H9 (cell line): ENCODE data around the gene COLQ. TPM values are rescaled to one million over a fixed set of nuclear protein-coding genes. Genes with fewer than 3 reads are reported as not detected.

Experiments
- DNase-seq: peaks from one replicate; pipeline ENCODE4 v3.0.0-alpha.2; 2017
- H2AFZ ChIP-seq: one replicate; pipeline ENCODE4 v1.6.1; 2013; ENCODE audit warnings: mild to moderate bottlenecking, low read length, control low read depth, moderate library complexity
- H2AK5ac ChIP-seq: 2 replicates; pipeline ENCODE4 v1.6.1; 2013; ENCODE audit warnings: low read length, control low read depth, mixed read lengths; ENCODE audit not compliant: insufficient read length
- H2BK120ac ChIP-seq: one replicate; pipeline ENCODE4 v1.6.1; 2013; ENCODE audit warnings: low read depth, mild to moderate bottlenecking, low read length, control low read depth, inconsistent platforms; ENCODE audit not compliant: poor library complexity, severe bottlenecking
- H2BK12ac ChIP-seq: 2 replicates; pipeline ENCODE4 v1.6.1; 2013; ENCODE audit warnings: low read length, control low read depth, mixed read lengths, low read depth; ENCODE audit not compliant: insufficient read length
- H2BK15ac ChIP-seq: 2 replicates; pipeline ENCODE4 v1.6.1; 2013; ENCODE audit warnings: low read depth, low read length, control low read depth
- H2BK20ac ChIP-seq: one replicate; pipeline ENCODE4 v1.6.1; 2013; ENCODE audit warnings: low read depth, mild to moderate bottlenecking, low read length, control low read depth, inconsistent platforms; ENCODE audit not compliant: poor library complexity, severe bottlenecking
- H2BK5ac ChIP-seq: 2 replicates; pipeline ENCODE4 v1.6.1; 2013; ENCODE audit warnings: low read length, control low read depth, mixed read lengths; ENCODE audit not compliant: insufficient read length
- H3K14ac ChIP-seq: 2 replicates; pipeline ENCODE4 v1.6.1; 2013; ENCODE audit warnings: low read length, control low read depth; ENCODE audit not compliant: insufficient read depth
- H3K18ac ChIP-seq: 2 replicates; pipeline ENCODE4 v1.6.1; 2013; ENCODE audit warnings: low read depth, mild to moderate bottlenecking, mixed read lengths, low read length, control low read depth; ENCODE audit not compliant: insufficient read length
- H3K23ac ChIP-seq: 2 replicates; pipeline ENCODE4 v1.6.1; 2013; ENCODE audit warnings: low read length, control low read depth, mixed read lengths, low read depth; ENCODE audit not compliant: insufficient read length
- H3K23me2 ChIP-seq: 2 replicates; pipeline ENCODE4 v1.6.1; 2013; ENCODE audit warnings: low read depth, mild to moderate bottlenecking, mixed read lengths, low read length, control low read depth; ENCODE audit not compliant: insufficient read length, poor library complexity, severe bottlenecking
- H3K27ac ChIP-seq: 2 replicates; pipeline ENCODE4 v1.5.1; 2013; ENCODE audit warnings: low read length, control low read depth, mixed read lengths, low read depth; ENCODE audit not compliant: insufficient read length
- H3K27me3 ChIP-seq: 2 replicates; pipeline ENCODE4 v1.6.1; 2013; ENCODE audit warnings: low read length, control low read depth, inconsistent platforms; ENCODE audit not compliant: insufficient read depth
- H3K4ac ChIP-seq: 2 replicates; pipeline ENCODE4 v1.6.1; 2013; ENCODE audit warnings: low read depth, mild to moderate bottlenecking, control low read depth, inconsistent platforms, low read length, moderate library complexity
- H3K4me1 ChIP-seq: 2 replicates; pipeline ENCODE4 v1.6.1; 2013; ENCODE audit warnings: low read length, control low read depth, inconsistent platforms; ENCODE audit not compliant: insufficient read depth
- H3K4me2 ChIP-seq: 2 replicates; pipeline ENCODE4 v1.6.1; 2013; ENCODE audit warnings: low read length, control low read depth, mixed read lengths; ENCODE audit not compliant: insufficient read length, insufficient read depth
- H3K56ac ChIP-seq: 2 replicates; pipeline ENCODE4 v1.6.1; 2013; ENCODE audit warnings: low read depth, mild to moderate bottlenecking, mixed read lengths, low read length, control low read depth; ENCODE audit not compliant: insufficient read length
- H3K79me1 ChIP-seq: 2 replicates; pipeline ENCODE4 v1.6.1; 2013; ENCODE audit warnings: low read depth, mild to moderate bottlenecking, moderate library complexity, low read length, control low read depth, inconsistent platforms; ENCODE audit not compliant: insufficient read depth, poor library complexity, severe bottlenecking
- H3K79me2 ChIP-seq: 2 replicates; pipeline ENCODE4 v1.6.1; 2013; ENCODE audit warnings: low read length, control low read depth, inconsistent platforms; ENCODE audit not compliant: insufficient read depth
- H3K9ac ChIP-seq: 2 replicates; pipeline ENCODE4 v1.6.1; 2013; ENCODE audit warnings: low read length, control low read depth, mixed read lengths; ENCODE audit not compliant: insufficient read length; ENCODE audit errors: extremely low read depth
- H3K9me3 ChIP-seq: one replicate; pipeline ENCODE4 v1.6.1; 2013; ENCODE audit warnings: low read depth, low read length, inconsistent platforms; ENCODE audit not compliant: control insufficient read depth
- H3T11ph ChIP-seq: one replicate; pipeline ENCODE4 v1.6.1; 2013; ENCODE audit warnings: mild to moderate bottlenecking, low read length, control low read depth, inconsistent platforms
- H4K20me1 ChIP-seq: one replicate; pipeline ENCODE4 v1.6.1; 2013; ENCODE audit not compliant: control insufficient read depth, insufficient read length, insufficient read depth
- H4K5ac ChIP-seq: 2 replicates; pipeline ENCODE4 v1.6.1; 2013; ENCODE audit warnings: low read depth, mild to moderate bottlenecking, mixed read lengths, low read length, control low read depth; ENCODE audit not compliant: insufficient read length
- H4K8ac ChIP-seq: replicated peaks from 2 replicates; pipeline ENCODE4 v1.6.1; 2013; ENCODE audit warnings: low read length, control low read depth, mixed read lengths, low read depth; ENCODE audit not compliant: insufficient read length
- H4K91ac ChIP-seq: 2 replicates; pipeline ENCODE4 v1.6.1; 2013; ENCODE audit warnings: low read depth, mild to moderate bottlenecking, moderate library complexity, mixed read lengths, low read length, control low read depth; ENCODE audit not compliant: insufficient read length
- H3K27ac Mint-ChIP-seq, 3 experiments: 2 replicates in 2 of 3; 3 replicates in 1 of 3; pipeline ENCODE4 v1.8.0; 2020 to 2021; ENCODE audit warnings: mixed read lengths in 3 of 3, mild to moderate bottlenecking in 1 of 3, moderate library complexity in 1 of 3
- H3K27me3 Mint-ChIP-seq: 2 replicates; pipeline ENCODE4 v1.8.0; 2021; ENCODE audit warnings: low read depth, mild to moderate bottlenecking, moderate library complexity, mixed read lengths
- H3K36me3 Mint-ChIP-seq, 3 experiments: 2 replicates in 2 of 3; 3 replicates in 1 of 3; pipeline ENCODE4 v1.8.0; 2020 to 2021; ENCODE audit warnings: low read depth in 3 of 3, mixed read lengths in 3 of 3; ENCODE audit not compliant: insufficient read depth in 1 of 3
- H3K4me1 Mint-ChIP-seq, 2 experiments: 2 replicates each; pipeline ENCODE4 v1.8.0; 2020; ENCODE audit warnings: mixed read lengths in 2 of 2
- H3K4me3 Mint-ChIP-seq, 2 experiments: 2 replicates in 1 of 2; 3 replicates in 1 of 2; pipeline ENCODE4 v1.8.0; 2020 to 2021; ENCODE audit warnings: mild to moderate bottlenecking in 2 of 2, mixed read lengths in 2 of 2, moderate library complexity in 1 of 2
- H3K9me3 Mint-ChIP-seq, 2 experiments: 2 replicates in 1 of 2; 3 replicates in 1 of 2; pipeline ENCODE4 v1.8.0; 2020; ENCODE audit warnings: mild to moderate bottlenecking in 2 of 2, mixed read lengths in 2 of 2, moderate library complexity in 1 of 2
- CTCF ChIP-seq: fragments of 200-600 bp; sonication (generic); conservative IDR thresholded peaks from 3 replicates; pipeline ENCODE4 v1.8.0; 2021; ENCODE audit warnings: antibody characterized with exemption, mild to moderate bottlenecking
- total RNA-seq: library from RNA; stranded (reverse); gene quantifications from 2 replicates; pipeline ENCODE4 v1.2.1, GENCODE V29; 2021

Gene COLQ
- total RNA-seq, 1 experiment from 2014 or later: 0.61 TPM

GRCh38 chr3:15454965-15455364 lies 66.5 kb downstream of the COLQ start:
- no peak overlapping the region for H4K5ac ChIP-seq
- no peak overlapping the region for H3K4me2 ChIP-seq
- no peak for TF ChIP-seq CTCF
- H4K91ac ChIP-seq: no peak overlapping the region
- no peak overlapping the region for H3K27ac Mint-ChIP-seq
- no peaks in the 10 kb centered on the region for H3K36me3 Mint-ChIP-seq
- H3K9me3 Mint-ChIP-seq: no peaks in the 10 kb centered on the region
- no peak overlapping the region for H3K56ac ChIP-seq
- H3K27ac ChIP-seq: no peak overlapping the region
- H3K27me3 Mint-ChIP-seq: no peaks in the 10 kb centered on the region; the same call in 1 of the 2 replicates
- no peak overlapping the region for H3T11ph ChIP-seq
- no peak overlapping the region for H2AFZ ChIP-seq
- H4K20me1 ChIP-seq: no peaks in the 10 kb centered on the region
- H4K8ac ChIP-seq: no peak overlapping the region
- no peak overlapping the region for H2BK5ac ChIP-seq
- H3K23me2 ChIP-seq: no peaks in the 10 kb centered on the region
- DNase-seq: no peak
- H3K4ac ChIP-seq: no peak overlapping the region
- H3K27me3 ChIP-seq: no peaks in the 10 kb centered on the region
- H3K4me1 ChIP-seq: no peaks in the 10 kb centered on the region
- no peaks in the 10 kb centered on the region for H3K79me1 ChIP-seq
- H2BK120ac ChIP-seq: no peak overlapping the region
- H3K18ac ChIP-seq: no peak overlapping the region
- H3K4me3 Mint-ChIP-seq: no peak overlapping the region
- no peaks in the 10 kb centered on the region for H3K4me1 Mint-ChIP-seq
- no peak overlapping the region for H2BK12ac ChIP-seq
- H3K79me2 ChIP-seq: no peaks in the 10 kb centered on the region
- no peak overlapping the region for H3K23ac ChIP-seq
- H3K9ac ChIP-seq: no peak overlapping the region
- H2AK5ac ChIP-seq: no peak overlapping the region
- no peak overlapping the region for H2BK20ac ChIP-seq
- H2BK15ac ChIP-seq: no peak overlapping the region
- H3K14ac ChIP-seq: no peak overlapping the region
- no peaks in the 10 kb centered on the region for H3K9me3 ChIP-seq
